Astrocyte of the cerebellum (primary cell): Measurements from ENCODE around the gene CEP85.

Experiments
- DNase-seq: peaks from one replicate; pipeline ENCODE4 v3.0.0-alpha.2; 2011; ENCODE audit warnings: low read depth
- H3K4me3 ChIP-seq: 2 replicates; pipeline ENCODE4 v1.5.1; 2011; ENCODE audit warnings: mild to moderate bottlenecking, low read depth, low read length, moderate library complexity
- CTCF ChIP-seq: IDR thresholded peaks from 2 replicates; pipeline ENCODE4 v1.5.1; 2012; ENCODE audit warnings: low read length, low read depth, moderate library complexity, mild to moderate bottlenecking; ENCODE audit errors: missing control alignments
- in situ Hi-C: cut with HindIII; loops from 2 replicates; pipeline ENCODE4 v1.10.0; 2017; ENCODE audit warnings: low sequenced_read_pairs

CEP85 gene

GRCh38 chr1:26317612-26318337 is 83.8 kb downstream of the CEP85 start, which contains the start of gene CD52:
Gene CD52 (plus strand): TSS chr1:26317958. CDS start chr1:26318018, 60 bp downstream.
- no peak for DNase-seq
- H3K4me3 ChIP-seq, result no peak within 1 kb of the TSS

DNA sequence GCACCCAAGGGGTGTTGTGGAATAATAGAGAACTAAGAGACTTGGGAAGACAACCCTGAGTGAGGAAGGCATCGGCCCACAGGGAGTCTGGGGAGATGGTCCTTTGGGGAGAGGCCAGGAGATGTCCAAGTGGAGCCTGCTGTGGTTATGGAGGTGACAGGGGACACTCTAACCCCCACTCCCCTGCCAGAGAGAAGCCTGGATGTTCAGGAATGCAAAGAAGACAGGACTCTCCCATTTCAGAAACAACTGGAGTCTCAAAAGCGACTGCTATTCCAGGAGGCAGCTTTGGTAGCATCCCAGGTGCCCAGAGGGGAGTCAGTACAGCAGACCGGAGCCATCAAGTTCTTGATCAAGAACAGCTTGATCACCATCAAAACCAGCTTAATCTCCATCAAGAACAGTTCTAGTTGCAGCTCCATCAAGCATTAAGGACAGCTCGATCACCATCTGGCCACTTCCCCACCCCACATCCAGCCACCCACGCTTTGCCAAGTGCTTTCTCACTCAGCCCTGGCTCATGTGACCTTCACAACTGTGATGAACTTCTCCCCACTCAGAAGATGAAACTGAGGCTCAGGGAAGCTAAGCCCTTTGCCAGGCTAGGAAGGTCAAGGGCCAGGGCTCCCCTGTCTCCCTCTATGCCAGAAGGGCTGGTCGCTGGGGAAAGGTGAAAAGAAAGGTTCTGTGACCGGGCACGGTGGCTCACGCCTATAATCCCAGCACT is 84.5 kb downstream of the CEP85 start:
- TF ChIP-seq CTCF, result no peak
- no peak overlapping the region for H3K4me3 ChIP-seq
- in situ Hi-C loops, result no loop called here
- DNase-seq, result no peak

More at GRCh38 chr1:26317612-26318337, 83.8 kb downstream of the CEP85 start, which contains the start of gene CD52:
- in situ Hi-C loops, result no loop called here
- no peak for TF ChIP-seq CTCF

GRCh38 chr1:26320896-26321295 is 86.9 kb downstream of the CEP85 start:
- in situ Hi-C loops, result no loop called here
- no peak overlapping the region for H3K4me3 ChIP-seq
- TF ChIP-seq CTCF, result no peak
- no peak for DNase-seq

DNA sequence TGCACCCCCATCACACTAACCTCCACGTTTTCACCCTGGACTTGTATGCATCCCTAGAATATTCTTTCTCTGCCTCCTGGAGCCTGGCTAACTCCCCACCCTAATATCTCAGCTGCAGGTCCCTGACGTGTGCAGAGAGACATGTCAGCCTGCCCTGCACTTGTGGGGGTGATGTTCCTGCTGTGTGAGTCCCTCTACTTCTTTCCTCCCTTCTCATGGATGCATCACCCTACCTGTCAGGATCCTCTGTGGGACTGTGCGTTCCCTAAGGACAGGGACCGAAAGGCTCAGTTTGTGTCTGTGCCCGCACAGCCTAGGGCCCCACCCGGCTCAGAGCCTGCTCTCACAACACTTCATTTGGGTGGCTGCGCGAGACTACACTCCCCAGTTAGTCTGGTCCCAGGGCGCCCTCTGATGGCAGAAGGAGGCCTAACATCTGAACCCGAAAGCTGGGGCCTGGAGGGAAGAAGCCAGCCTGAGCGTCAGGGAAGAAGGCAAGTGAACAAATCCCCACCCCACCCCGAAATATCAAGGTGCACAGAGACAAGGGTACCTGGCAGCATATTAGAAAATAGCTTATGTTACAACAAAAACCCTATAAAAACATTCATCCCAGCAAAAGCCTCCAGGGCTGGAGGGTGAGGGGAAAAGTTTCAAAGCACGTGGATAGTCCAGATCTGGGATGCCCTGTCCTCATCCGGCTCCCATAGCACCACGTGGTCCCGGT is 87.5 kb downstream of the CEP85 start:
- H3K4me3 ChIP-seq, result no peak overlapping the region
- peak; percentile 66 for DNase-seq
- in situ Hi-C loops, result no loop called here
- TF ChIP-seq CTCF, result peak; percentile 88

DNA sequence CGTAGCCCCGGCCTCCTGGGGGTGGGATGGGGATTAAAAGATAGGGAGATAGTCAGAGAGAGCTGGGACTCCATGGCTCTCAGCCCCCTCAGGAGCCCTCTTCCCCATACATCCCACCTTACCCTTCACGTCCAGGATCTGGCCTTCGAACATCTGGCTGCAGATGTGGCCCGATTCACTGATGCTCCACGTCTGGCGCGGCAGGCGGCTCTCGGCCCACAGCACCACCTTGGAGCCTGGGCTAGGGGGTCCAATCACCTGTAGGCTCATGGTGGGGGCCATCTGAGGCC is 88.0 kb downstream of the CEP85 start:
- TF ChIP-seq CTCF, result no peak
- no peak for DNase-seq
- H3K4me3 ChIP-seq, result no peak overlapping the region
- in situ Hi-C loops, result no loop called here

DNA sequence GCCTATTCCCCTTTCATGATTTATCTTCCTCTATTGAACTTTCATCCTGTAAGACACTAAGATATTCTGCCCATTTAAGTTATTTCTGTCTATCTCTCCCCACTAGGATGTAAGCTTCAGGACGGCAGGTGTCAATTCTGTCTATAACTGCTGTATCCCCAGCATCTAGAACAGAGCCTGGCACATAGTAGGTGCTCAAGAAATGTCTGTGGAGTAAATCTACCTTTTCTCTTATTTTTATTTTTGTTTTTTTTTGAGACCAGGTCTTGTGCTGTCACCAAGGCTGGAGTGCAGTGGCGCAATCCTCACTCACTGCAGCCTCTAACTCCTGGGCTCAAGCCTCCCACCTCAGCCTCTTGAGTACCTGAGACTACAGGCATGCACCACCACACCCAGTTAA is 89.4 kb downstream of the CEP85 start:
- no peak for TF ChIP-seq CTCF
- H3K4me3 ChIP-seq, result no peak overlapping the region
- in situ Hi-C loops, result no loop called here
- no peak for DNase-seq
